Fibroblast of skin of right quadriceps (primary cell): Measurements from ENCODE around the gene NEBL.
"Not testable (repeated sequence)": the region's sequence is repeated elsewhere in the genome, so short reads cannot be mapped to it uniquely, and the experiment has no call there.

ENCODE experiments used
- DNase-seq: peaks from one replicate; pipeline ENCODE4 v3.0.0-alpha.2; 2013

NEBL gene, protein sequence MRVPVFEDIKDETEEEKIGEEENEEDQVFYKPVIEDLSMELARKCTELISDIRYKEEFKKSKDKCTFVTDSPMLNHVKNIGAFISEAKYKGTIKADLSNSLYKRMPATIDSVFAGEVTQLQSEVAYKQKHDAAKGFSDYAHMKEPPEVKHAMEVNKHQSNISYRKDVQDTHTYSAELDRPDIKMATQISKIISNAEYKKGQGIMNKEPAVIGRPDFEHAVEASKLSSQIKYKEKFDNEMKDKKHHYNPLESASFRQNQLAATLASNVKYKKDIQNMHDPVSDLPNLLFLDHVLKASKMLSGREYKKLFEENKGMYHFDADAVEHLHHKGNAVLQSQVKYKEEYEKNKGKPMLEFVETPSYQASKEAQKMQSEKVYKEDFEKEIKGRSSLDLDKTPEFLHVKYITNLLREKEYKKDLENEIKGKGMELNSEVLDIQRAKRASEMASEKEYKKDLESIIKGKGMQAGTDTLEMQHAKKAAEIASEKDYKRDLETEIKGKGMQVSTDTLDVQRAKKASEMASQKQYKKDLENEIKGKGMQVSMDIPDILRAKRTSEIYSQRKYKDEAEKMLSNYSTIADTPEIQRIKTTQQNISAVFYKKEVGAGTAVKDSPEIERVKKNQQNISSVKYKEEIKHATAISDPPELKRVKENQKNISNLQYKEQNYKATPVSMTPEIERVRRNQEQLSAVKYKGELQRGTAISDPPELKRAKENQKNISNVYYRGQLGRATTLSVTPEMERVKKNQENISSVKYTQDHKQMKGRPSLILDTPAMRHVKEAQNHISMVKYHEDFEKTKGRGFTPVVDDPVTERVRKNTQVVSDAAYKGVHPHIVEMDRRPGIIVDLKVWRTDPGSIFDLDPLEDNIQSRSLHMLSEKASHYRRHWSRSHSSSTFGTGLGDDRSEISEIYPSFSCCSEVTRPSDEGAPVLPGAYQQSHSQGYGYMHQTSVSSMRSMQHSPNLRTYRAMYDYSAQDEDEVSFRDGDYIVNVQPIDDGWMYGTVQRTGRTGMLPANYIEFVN

DNA sequence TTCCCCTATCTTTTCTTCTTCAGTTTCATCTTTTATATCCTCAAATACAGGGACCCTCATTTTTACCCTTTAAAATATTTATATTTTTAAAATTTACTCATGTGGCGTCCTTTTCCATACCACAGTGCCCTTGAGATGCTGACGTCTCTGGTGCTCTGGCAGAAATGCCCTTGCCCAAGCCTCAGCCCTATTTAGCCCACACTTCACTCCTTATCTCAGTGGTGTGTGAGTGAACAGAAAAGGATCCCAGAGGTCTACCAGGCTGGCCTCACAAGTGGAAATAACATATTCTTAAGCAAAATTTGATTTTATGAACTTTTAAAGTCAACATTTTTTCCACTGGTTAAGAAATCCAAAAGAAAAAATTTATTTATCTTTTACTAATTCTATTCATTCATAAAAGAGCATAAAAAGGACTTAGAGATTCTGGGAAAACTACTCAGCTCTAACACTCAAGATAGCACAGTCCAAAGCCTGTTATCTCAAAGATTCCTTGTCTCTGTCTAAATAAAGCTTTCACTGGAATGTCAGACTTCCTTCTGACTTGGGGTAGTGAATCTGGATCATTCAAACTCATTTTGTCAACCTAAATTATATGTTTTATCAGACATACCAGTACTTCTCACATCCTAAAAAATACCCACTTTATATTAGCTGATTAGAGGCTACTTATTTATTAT is at the start of gene NEBL:
Gene NEBL (minus strand): TSS at position 166 of the 680 bp plus-strand sequence. CDS start 106 bp downstream, at position 60.
- DNase-seq = no peak

DNA sequence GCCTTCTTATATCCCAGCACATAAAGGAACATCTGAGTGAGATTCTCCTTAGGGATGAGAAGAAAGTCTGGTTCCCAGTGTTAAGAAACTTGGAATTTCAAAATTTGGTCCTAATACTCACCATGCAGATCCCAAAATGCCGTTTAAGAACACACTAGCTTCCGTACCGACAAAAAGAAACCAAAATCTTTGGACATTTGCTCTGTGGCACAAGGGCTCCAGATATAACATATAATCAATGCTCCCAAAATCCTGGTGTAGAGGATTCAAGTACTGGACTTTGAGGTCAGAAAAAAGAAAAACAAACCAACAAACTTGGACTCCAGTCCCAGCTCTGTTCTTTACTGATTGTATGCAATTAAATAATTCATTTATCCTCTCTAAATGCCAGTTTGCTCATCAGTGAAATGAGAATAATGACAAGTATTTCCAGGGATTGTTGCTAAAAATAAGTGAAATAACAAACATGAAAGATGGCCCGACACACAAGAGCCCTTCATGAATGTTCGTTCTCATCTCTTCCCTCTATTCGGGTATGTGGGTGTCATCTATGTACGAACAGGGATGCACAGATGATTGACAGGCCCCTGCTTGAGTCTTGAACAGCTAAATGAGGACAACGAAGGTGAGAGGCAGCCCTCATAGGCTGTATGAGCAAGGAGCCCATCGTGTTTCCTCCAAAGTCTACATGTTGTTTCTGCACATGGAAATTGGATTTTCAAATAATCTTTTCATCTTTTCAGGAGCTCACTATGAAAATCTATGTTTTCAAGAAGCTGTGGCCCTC is 48.6 kb upstream of the NEBL start:
- no peak for DNase-seq

DNA sequence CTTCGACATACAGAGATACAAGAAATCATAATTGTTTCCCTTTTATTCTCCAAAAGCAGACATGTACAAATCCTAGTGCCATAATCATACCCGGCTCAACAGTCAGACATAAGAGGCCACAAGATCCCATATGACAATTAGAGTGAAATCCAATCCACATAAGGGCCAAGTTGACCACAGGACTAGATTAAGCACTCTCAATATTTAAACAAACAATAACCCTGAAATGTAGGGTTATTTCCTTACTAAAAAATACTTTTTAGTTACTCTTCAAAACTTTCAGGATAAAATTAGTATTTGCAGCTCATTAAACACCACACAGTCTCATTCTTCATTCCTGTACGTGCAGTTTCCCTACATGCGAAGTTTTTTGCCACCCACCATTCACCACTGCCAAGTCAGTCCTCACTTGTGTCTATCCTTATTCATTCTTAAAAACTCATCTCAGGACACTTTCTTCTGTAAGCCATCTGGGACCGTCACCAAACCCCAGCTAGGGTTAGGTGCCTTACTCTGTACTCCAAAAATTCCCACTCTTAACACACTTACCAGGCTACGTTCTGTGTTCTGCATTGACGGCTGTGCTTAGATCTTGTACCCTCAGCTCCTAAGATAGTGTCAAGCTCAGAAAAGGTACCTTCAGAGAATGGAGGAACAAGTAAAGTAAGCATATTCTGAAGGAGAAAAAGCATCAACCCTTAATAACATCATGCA is 47.8 kb upstream of the NEBL start:
- no peak for DNase-seq

DNA sequence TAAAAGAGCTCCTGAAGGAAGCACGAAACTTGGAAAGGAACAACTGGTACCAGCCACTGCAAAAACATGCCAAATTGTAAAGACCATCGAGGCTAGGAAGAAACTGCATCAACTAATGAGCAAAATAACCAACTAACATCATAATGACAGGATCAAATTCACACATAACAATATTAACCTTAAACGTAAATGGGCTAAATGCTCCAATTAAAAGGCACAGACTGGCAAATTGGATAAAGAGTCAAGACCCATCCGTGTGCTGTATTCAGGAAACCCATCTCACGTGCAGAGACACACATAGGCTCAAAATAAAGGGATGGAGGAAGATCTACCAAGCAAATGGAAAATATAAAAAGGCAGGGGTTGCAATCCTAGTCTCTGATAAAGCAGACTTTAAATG is 42.3 kb upstream of the NEBL start:
- not testable (repeated sequence) for DNase-seq

DNA sequence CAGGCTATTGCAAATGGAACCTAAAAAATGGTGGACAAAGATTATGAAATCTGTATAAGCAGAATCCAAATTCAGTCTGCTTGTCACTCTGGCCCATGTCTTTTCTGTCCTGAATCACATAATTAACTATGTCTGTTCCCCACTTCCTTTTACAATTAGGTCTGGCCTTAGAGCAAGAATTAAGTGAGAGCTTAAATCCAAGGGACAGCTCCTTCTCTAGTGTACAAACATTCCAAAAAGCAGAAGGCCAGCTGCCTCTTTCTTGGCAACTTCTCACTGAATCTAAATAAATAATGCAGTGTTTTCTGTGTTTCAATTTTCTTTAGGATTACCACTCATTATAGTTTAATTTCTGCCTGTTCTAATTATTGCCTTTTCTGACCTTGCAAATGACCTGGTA is 39.3 kb upstream of the NEBL start:
- DNase-seq = no peak

DNA sequence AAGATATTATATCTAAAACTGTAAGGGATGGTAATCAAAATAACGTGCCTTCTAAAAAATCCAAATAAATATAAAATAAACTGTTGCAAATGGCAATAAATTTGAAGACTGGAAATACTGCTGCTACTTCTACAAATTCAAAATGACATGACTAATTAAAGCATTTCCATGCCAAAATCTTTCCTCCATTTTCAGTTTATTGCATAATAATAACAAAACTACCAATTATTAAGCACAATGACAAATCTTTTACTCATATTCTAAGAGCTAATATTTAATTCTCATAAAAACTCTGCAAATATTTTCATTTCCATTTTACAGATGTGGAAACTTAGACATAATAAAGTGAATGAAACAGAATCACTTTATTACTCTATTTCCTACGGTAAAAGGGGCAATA is 38.8 kb upstream of the NEBL start:
- no peak for DNase-seq

DNA sequence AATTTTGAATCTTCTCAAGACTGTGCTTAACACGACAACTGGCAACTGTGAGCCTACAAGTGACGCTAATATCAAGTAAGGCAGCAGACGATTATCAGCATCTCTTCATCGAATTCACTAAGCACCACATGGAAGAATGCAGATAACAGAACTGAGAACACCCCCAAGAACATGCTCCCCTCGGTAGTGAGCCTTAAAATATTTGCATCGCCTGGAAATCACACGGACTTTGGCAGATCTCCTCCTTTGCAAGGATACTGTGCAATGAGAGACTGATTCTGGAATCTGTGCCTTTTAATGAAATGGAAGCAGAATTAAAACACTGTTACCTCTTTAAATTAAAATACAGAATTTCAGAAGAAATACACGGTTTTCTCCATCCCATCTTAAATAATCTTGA is 38.2 kb upstream of the NEBL start:
- no peak for DNase-seq

DNA sequence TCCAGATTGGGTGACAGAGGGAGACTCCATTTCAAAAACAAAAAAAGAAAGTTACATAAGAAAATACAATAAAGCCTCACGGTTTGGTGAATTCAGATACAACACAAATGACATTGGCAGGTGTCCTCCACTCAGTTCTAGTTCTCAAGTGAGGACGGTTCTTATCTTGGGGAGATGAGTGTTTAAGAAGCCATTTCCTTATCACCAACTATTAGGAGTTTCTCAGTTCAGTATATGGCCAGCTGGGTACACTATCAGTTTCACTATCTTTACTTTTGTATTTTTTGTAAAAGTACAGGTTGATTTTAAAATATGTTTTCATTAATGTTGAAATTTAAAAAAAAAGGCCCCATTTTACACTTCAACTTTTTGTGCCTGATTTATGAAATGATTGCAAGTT is 36.6 kb upstream of the NEBL start:
- DNase-seq = no peak

DNA sequence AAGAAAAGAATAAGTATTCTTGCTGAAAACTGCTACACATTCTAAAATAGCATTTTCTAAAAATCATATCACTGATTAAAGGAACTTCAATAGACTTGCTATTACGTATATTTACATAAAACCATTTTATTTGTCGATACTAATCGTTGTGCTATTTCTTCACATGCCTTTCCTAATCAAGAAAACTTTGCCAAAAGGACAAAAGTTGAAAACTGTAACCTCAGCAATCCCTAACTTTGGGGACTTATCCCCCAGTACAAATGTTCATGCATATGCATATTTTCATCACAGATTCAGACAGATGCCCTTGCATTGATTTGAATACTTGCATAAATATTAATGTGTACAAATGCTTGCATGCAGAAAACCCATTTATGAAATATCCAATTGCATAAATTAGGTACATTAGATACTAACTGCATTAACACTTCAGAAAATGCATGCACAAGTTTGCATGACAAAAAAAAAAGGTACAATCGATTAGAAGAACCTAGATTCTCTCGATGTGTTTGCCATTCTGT is 35.6 kb upstream of the NEBL start:
- DNase-seq = no peak

DNA sequence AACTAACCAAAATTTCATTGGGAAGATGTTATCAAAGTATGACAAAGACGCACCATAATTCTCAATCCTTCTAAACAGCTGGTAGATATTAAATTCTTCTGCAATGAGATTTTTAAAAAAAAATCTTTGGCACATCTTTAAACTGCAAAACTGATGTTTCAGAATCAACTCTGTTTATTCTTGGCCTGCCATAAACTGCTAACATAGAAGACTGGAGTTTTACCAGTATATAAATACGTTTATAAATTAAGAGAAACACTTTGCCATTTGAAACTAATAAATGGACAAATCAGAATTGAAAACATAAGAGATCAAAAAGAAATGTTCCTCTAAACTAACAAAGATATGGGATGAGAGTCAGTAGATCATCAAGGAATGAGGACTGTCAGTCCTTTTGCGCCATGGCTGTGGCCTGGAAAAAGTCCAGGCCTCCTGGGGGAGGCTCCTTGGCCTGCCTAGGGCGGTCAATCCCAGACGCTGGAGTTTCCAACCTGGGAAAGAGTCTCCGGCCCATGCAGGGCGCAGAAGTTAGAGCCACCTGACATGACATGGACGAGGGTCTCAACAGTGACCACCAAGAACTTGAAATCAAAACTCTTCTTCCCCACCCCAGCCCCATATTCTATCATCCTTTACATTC is 34.2 kb upstream of the NEBL start:
- no peak for DNase-seq

DNA sequence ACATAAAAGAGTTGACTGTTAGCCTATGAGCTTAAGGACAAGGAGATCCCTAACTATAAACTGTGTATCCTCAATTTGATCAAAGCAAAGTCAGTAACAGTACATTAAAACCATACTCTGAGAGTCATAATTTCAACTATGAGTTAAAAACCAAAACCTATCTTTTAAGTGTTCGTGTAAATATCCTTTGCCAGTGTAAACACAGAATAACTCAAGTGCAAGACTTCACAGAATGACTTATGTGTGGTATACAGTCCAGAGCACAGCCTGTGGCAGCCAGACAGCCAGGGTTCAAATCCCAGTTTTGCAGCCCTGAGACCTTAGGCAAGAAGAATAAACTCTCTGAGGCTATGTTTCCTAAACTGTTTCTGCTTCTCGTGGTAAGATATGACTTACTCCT is 30.3 kb upstream of the NEBL start:
- DNase-seq = no peak

DNA sequence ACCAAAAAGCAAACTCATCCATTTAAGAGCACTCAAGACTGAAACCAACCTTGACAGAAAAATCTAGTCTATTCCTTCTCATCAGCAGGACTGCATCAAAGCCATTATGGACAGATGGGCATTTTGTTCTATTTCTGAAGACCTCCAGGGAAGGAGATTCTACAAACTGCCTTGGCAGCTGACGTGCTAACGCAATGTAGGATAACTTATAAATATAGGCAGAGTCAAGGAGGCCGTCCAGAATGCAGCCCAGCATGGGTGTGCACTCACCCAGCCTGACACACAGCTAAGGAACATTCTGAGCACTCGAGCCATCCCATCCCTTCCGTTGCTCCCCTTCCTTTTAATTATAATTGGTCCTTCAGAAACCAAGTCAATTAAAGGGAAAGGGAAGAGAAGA is 25.3 kb upstream of the NEBL start:
- no peak for DNase-seq

DNA sequence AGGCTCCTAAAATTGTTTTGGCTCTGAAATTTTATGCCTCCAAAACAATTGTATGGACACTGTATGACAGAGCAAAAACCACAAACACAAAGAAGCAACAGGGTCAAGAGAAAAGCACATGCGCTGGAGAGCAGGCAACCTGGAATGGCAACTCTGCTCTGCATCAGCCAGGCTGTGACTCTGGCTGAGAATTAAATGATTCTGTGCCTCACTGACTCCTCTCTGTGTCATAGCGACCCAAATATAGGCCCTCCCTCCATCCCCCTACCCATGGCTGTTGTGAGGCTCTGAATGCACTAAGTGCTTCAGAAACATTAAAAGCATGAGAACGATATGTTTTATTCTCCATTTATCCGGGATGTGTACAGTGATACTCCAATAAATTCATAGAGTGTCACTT is 24.9 kb upstream of the NEBL start:
- DNase-seq = no peak

DNA sequence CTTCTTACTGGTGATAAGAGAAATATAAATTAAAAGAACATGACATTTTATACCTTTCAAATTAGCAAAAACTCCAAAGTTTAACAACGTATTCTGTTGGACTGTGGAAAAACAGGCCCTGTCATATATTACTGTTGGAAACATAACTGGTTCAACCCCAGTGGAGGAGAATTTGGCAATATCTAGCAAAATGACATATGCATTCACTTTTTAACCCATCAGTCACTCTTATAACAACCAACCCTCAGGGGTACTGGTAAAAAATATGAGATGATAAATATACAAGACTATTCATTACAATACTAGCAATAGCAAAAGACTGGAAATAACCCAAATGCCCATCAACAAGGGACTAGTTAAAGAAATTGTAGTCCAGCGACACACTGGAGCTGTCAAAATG is 22.9 kb upstream of the NEBL start:
- DNase-seq = no peak

DNA sequence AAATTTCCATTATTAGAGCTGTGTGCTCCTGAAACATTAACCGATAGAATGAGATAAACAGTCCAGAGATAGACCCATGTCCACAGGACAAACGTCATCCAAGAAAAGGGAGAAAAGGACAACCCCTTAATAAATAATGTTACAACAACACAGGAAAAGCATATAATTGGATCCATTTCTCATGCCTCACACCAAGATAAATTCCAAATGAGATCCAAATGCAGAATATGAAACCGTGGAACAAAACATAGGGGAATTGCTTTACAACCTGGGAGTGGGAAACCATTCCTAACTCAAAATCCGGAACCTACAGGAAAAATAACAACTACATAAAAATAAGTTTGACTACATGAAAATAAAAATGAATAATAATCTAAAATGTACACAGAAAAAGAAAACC is 22.4 kb upstream of the NEBL start:
- DNase-seq = no peak

DNA sequence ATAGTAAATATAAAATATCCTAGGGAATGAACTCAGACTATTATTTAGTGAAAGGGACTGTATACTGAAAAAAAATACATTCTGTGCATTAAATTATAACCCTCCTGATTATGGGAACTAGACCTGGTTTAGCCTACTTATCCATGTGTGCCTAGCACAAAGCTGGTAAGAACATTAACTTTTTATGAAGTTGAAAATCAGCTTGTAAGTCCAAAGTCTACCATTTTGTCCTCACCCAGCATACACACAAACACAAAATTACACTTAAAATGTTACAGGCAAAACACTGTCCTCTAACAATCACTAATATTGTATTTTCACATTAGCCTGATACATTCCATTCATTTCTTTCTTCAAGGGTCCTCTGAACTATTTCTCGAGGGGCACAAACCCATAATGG is 19.9 kb upstream of the NEBL start:
- DNase-seq = no peak

DNA sequence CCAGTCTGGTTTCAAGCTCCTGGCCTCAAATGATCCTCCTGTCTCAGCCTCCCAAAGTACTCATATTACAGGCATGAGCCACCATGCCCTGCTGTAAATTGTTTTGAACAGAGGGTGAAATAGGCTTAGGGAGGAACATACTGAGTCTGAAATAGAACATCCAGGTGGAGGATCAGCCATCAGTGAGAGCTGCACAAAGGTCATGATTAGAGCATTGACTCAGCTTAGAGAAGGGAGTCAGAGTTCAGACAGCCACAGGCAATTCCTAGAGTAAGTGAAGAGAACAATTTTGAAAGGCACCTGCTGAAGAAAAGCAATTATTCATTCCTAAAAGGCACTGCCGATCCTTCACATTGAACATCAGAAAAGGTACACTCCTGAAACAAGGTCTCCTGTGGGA is 15.9 kb upstream of the NEBL start:
- no peak for DNase-seq

DNA sequence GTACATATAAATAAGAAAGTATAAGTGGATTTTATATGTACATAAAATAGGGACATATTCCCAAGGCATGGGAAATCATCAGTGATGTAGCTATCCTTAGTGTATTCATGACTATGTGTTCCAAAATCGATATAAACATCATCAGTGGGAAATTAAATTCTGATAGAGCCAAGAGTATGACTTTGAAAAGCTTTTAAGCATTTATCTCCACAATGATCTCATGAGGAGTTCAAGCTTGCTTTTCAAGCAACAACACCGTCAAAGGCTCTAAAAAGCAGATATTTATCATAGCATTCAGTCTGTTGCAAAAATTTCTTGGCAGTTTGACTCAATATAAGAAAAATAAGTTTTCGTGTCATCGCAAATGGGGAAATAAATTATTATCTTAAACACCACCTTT is 14.5 kb upstream of the NEBL start:
- no peak for DNase-seq

DNA sequence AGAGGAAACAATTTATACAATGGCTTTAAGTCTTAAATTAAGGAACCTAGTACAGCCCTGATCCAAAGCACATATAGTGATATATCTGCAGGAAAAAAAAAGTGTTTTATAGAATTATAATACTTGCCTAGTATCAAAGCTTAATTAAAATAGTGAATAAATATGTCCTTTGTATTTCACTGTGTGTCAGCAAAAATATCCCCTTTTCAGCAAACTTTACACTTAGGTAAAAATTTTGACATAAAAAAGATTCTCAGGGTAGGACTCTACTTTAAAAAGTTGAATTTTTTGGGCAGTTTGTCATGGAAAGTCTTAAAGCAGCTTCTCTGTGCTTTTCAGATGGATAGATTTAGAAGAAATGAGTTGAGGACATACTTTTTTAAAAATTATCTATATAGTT is 12.7 kb upstream of the NEBL start:
- no peak for DNase-seq

DNA sequence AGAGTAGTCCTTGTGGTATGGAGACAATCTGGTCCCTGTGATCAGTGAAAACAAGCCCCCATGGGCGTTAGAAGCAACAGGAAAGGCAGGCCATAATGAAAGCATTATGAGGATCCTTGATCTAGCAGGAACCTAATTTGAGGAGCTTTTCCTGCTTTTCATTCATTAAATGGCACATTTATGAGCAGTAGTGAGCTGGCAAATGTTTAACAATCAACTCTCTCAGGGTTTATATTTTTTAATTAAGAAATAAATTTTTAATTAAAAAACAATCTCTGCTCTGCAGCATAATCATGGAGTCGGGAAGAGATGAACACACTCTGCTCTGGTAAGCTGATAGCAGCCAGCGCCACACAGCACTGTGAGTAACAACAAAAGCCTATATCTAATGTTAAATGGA is 11.3 kb upstream of the NEBL start:
- no peak for DNase-seq
